Mucosa of stomach (tissue), 1 donor: ENCODE data around the gene HUNK.

Experiments used
- H3K27me3 ChIP-seq: one replicate; pipeline ENCODE4 v1.7.0; 2013; ENCODE audit warnings: mild to moderate bottlenecking, low read length; ENCODE audit not compliant: control insufficient read depth, insufficient read depth
- H3K36me3 ChIP-seq: one replicate; pipeline ENCODE4 v1.7.0; 2013; ENCODE audit warnings: low read length; ENCODE audit not compliant: control insufficient read depth, insufficient read depth
- H3K4me1 ChIP-seq: one replicate; pipeline ENCODE4 v1.7.0; 2013; ENCODE audit warnings: mild to moderate bottlenecking, low read length; ENCODE audit not compliant: control insufficient read depth, insufficient read depth
- H3K4me3 ChIP-seq: one replicate; pipeline ENCODE4 v1.7.0; 2013; ENCODE audit warnings: low read length
- H3K9ac ChIP-seq: one replicate; pipeline ENCODE4 v1.7.0; 2013; ENCODE audit warnings: mild to moderate bottlenecking, low read length, moderate library complexity
- H3K9me3 ChIP-seq: one replicate; pipeline ENCODE4 v1.7.0; 2013; ENCODE audit warnings: mild to moderate bottlenecking, low read length, moderate library complexity; ENCODE audit not compliant: control insufficient read depth
- donor health status: Pancreatic carcinoma.

The HUNK gene

DNA sequence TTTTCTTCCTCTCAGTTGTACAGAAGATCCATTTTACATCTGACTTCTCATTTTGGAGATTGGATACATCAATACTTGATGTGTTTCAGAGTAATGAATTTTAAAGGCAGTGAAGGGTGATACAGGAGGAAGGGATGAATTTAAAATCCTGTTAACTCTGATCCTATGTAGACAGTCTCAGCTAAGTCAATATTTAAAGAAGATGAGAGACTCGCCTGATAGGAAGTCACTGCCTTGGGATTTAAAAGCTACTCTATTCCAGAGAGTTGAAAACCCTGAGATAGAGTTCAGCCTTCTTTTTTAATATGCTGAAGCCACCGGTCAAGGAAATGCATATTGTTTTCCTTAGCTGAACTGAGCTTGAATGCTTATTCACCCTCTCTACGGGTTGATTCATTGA, 42.7 kb downstream of the HUNK start:
- Histone ChIP-seq H3K27me3 (no peaks in the 10 kb centered on the region), H3K9me3 (no peaks in the 10 kb centered on the region), H3K9ac (no peak overlapping the region), H3K4me3 (no peak overlapping the region), H3K4me1 (no peaks in the 10 kb centered on the region), H3K36me3 (no peaks in the 10 kb centered on the region)

DNA sequence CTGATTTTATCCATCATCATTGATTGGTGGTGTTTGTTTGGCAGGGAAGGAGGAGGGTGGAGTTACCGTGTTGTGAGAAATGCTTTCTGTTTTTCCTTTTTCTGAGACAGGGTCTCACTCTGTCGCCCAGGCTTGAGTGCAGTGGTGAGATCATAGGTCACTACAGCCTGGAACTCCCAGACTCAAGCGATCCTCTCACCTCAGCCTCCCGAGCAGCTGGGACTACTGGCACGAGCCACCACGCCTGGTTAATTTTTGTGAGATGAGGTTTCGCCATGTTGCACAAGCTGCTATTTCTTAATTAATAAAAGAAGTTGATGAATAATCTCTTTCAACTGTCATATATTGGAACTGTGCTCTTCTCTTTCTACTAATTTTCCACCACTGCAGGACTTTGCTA, 44.3 kb downstream of the HUNK start:
- no peaks in the 10 kb centered on the region for H3K36me3 ChIP-seq
- H3K9ac ChIP-seq: no peak overlapping the region
- no peak overlapping the region for H3K4me3 ChIP-seq
- H3K9me3 ChIP-seq: no peaks in the 10 kb centered on the region
- H3K4me1 ChIP-seq: no peaks in the 10 kb centered on the region
- no peaks in the 10 kb centered on the region for H3K27me3 ChIP-seq

DNA sequence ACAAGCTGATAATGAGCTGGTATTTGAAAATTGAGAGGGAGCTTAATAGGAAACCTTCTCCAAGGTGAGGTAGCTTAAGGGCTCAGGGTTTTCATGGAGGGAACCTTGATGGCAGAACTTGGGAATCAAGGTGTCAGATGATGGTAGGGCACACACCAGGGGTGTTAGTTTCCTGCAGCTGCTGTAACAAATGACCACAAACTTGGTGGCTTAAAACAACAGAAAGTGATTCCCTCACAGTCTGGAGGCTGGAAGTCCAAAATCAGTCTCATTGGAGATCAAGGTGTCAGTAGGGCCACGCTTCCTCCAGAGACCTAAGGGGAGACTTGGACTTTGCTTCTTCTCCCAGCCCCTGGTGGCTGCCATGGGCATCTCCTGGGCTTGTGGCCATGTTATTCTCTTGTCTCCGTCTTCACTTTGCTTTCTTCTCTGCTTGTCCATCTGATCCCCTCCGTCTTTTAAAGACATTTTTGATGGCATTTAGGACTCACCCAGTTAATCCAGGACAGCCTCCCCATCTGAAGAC, 45.5 kb downstream of the HUNK start:
- Histone ChIP-seq H3K36me3 (no peaks in the 10 kb centered on the region), H3K27me3 (no peaks in the 10 kb centered on the region), H3K4me3 (no peak overlapping the region), H3K9me3 (no peaks in the 10 kb centered on the region), H3K9ac (no peak overlapping the region), H3K4me1 (no peaks in the 10 kb centered on the region)

DNA sequence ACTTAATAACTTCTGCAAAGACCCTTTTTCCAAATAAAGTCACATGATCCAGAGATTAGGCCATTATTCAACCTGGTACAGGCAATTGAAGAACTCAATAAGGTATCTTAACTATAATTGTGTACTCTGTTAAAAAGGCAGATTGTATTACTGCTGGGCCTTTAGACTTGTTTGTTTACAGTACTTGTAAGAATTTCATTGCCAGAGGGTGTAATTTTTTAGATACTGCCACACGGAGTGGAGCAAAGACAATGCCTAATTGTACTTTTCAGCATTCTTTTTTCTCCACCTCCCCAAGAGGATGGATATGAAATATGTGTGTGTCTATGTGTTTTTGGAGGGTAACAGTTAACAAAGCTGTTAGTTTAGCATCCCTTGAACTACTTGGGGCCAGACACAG, 47.5 kb downstream of the HUNK start:
- Histone ChIP-seq H3K9me3 (no peaks in the 10 kb centered on the region), H3K27me3 (no peaks in the 10 kb centered on the region), H3K36me3 (no peaks in the 10 kb centered on the region), H3K4me3 (no peak overlapping the region), H3K9ac (no peak overlapping the region), H3K4me1 (no peaks in the 10 kb centered on the region)

DNA sequence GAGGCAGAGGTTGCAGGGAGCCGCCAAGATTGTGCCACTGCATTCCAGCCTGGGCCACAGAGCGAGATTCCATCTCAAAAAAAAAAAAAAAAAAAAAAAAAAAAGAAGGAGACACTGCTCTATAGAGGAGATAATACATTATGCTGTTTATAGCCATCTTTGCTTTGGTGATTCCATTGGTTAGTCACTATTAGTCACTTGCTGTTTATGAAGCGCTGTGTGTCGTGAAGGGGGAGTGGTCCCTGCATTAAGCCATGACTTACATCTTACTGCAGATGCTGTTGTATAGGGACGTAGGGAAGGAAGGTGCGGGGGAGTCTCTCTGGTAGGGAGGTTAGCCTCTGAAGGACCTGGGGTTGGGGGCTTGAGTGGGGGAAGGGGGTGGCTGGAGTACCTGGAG, 48.3 kb downstream of the HUNK start:
- no peaks in the 10 kb centered on the region for H3K27me3 ChIP-seq
- no peak overlapping the region for H3K4me3 ChIP-seq
- H3K9ac ChIP-seq: no peak overlapping the region
- no peaks in the 10 kb centered on the region for H3K36me3 ChIP-seq
- H3K4me1 ChIP-seq: no peaks in the 10 kb centered on the region
- H3K9me3 ChIP-seq: no peaks in the 10 kb centered on the region

DNA sequence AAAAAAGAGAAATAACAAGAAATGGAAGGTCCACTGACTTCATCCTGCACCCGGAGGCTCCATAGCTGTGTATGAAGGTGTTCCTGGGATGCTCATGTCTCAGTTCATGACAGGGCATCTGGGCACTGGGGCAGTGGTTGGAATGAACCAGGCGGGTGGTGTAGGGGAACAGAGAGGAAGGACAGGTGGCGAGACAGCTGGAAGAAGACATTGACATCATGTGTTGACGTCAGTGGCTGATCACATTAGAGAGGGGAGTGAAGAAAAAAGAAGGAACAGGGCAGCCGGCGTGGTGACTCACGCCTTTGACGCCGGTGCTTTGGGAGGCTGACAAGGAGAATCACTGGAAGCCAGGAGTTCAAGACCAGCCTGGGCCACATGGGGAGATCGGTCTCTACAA, 50.1 kb downstream of the HUNK start:
- H3K9ac ChIP-seq: no peak overlapping the region
- H3K27me3 ChIP-seq: no peaks in the 10 kb centered on the region
- no peaks in the 10 kb centered on the region for H3K36me3 ChIP-seq
- no peaks in the 10 kb centered on the region for H3K4me1 ChIP-seq
- no peak overlapping the region for H3K4me3 ChIP-seq
- no peaks in the 10 kb centered on the region for H3K9me3 ChIP-seq

DNA sequence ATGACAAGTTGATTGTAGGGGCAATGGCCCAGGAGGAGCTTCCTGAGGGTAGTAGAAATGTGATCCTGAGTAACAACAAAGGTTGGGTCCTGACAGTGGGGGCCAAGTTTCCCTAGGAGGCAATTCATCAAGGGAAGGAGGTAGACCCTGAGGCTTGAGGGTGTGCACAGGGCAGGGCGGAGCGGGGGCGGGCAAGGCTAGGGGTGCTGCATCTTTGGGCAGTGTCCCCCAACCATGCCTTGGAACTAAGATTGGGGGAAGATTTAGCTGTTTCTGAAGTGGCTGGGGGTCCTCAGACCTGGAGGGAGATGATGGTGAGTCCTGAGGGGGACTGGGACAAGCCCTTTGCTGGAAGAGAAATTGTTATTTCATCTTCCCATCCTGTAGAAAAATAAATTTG, 50.9 kb downstream of the HUNK start:
- Histone ChIP-seq H3K9me3 (no peaks in the 10 kb centered on the region), H3K36me3 (no peaks in the 10 kb centered on the region), H3K4me1 (no peaks in the 10 kb centered on the region), H3K27me3 (no peaks in the 10 kb centered on the region), H3K9ac (no peak overlapping the region), H3K4me3 (no peak overlapping the region)

DNA sequence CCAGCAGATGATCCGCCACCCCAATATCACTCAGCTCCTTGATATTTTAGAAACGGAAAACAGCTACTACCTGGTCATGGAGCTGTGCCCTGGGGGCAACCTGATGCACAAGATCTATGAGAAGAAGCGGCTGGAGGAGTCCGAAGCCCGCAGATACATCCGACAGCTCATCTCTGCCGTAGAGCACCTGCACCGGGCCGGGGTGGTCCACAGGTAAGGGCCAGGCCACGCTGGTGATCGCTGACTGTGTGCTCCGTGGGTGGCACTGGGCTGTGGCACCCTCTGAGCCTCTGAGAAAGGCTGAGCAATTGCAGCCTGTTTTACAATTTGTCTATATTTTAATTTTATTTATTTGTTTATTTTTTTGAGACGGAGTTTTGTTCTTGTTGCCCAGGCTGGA, 51.7 kb downstream of the HUNK start:
- H3K9ac ChIP-seq: no peak overlapping the region
- H3K27me3 ChIP-seq: no peaks in the 10 kb centered on the region
- no peak overlapping the region for H3K4me3 ChIP-seq
- H3K9me3 ChIP-seq: no peaks in the 10 kb centered on the region
- no peaks in the 10 kb centered on the region for H3K4me1 ChIP-seq
- no peaks in the 10 kb centered on the region for H3K36me3 ChIP-seq

DNA sequence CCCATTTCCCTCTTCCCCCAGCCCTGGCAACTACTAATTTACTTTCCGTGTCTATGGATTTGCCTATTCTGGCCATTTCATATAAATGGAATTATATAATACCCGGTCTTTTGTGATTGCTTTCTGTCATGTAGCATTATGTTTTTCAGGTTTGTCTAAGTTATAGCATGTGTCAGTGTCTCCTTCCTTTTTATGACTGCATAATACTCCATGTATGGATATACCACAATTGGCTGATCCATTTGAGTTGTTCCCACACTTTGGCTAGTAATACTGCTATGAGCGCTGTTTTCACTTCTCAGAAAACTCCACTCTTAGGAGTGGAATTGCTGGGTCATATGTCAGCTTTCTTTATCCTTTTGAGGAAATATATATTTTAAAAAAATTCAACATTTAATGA, 53.7 kb downstream of the HUNK start:
- Histone ChIP-seq H3K27me3 (no peaks in the 10 kb centered on the region), H3K4me1 (no peaks in the 10 kb centered on the region), H3K4me3 (no peak overlapping the region), H3K36me3 (no peaks in the 10 kb centered on the region), H3K9me3 (no peaks in the 10 kb centered on the region), H3K9ac (no peak overlapping the region)

DNA sequence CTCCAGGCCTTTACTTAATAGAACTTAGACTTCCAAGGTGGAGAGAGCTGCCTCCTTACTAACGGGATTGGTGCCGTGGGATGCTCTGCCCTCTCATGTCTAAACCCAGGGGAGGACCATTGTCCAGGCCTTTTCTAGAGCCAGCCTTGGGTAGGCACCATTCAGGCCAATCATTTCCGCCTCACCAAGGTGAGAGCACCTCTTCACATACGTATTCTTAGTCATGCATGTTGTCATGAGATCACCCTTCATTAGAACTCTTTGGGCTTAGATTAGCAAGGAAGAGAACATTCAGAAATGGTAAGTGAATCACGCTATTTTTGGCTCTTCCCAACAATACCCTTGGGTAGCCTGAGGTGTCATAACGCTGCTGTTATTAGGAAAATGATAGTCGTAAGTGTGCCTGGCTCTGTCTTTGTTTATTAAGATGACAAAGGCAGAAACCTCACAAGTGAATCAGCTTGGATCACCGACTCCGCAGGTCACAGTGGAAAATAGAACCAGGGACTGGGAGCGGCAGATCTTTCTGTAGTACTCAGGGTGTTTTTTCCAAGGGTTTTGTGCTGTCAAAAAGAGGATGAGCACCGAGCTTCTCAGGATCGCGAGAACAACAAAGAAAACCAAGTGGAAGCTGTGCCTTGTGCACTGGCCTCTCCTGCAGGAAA, 55.0 kb downstream of the HUNK start:
- no peak overlapping the region for H3K4me3 ChIP-seq
- no peaks in the 10 kb centered on the region for H3K9me3 ChIP-seq
- H3K9ac ChIP-seq: no peak overlapping the region
- H3K4me1 ChIP-seq: no peaks in the 10 kb centered on the region
- H3K27me3 ChIP-seq: no peaks in the 10 kb centered on the region
- no peaks in the 10 kb centered on the region for H3K36me3 ChIP-seq

DNA sequence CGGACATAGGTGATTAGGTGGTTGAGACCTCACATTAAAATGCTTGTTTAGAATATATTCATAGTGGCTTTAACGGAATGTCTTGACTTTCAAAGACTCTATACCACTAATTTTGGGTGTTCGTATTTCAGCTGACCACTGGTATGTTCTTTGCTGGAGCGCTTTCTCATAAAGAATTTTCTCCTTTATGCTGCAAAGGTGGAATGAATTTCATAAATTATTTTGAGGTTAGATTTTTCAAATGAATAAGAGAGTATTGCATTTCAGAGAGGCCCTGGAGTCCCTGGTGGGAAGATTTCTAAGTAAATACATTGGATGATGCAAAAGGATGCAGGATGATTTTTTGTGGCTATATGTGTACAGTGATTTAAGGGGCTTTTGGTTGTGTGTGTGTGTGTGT, 55.8 kb downstream of the HUNK start:
- Histone ChIP-seq H3K4me3 (no peak overlapping the region), H3K9me3 (no peaks in the 10 kb centered on the region), H3K27me3 (no peaks in the 10 kb centered on the region), H3K4me1 (no peaks in the 10 kb centered on the region), H3K36me3 (no peaks in the 10 kb centered on the region), H3K9ac (no peak overlapping the region)

DNA sequence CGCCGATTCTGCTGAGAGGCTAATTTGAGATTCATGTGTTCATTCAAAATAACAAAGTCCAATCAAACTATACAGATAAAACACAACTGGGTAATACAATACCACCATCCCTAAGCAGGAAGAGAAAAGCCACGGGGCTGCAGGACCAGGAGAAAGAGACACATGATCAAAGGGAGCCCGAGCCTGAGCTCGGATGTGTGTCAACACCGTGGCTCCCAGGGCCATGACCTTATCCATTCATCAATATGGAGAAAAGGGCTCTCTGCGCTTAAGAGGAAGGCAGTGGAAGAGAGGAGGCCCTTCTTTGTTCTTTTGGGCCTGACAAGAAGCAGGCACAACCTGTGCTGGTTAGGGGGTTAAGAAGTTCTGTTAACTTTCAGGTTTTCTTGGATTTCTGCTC, 56.7 kb downstream of the HUNK start:
- H3K4me1 ChIP-seq: no peaks in the 10 kb centered on the region
- H3K9me3 ChIP-seq: no peaks in the 10 kb centered on the region
- H3K4me3 ChIP-seq: no peak overlapping the region
- H3K27me3 ChIP-seq: no peaks in the 10 kb centered on the region
- H3K36me3 ChIP-seq: no peaks in the 10 kb centered on the region
- H3K9ac ChIP-seq: no peak overlapping the region

DNA sequence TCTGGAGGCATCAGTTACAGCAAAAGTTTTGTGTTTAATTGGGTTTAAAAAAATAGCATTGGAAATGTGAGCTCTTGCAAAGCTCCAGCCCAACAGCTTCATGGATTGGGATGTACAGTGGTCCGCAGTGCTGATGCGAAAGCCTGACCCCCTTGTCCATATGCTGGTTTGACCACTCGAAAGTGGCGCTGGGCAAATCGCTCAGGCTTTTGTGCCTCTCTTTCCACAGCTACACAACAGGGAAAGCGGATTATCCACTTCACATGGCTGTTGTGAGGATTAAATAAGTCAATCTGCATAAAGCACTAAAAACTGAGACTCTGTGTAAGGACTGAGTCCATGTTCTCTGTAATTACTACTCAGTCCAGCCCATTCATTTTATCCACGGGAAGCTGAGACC, 57.2 kb downstream of the HUNK start:
- no peaks in the 10 kb centered on the region for H3K9me3 ChIP-seq
- H3K4me1 ChIP-seq: no peaks in the 10 kb centered on the region
- no peaks in the 10 kb centered on the region for H3K36me3 ChIP-seq
- no peak overlapping the region for H3K4me3 ChIP-seq
- no peak overlapping the region for H3K9ac ChIP-seq
- H3K27me3 ChIP-seq: no peaks in the 10 kb centered on the region
